HAP-1 (cell line): Measurements from ENCODE around the gene GBA3.

Experiments used
- DNase-seq, 2 experiments: peaks; one replicate each; pipeline ENCODE4 v3.0.0-alpha.2; 2016 to 2020; ENCODE audit warnings: low spot score in 2 of 2
- H3K27me3 ChIP-seq: fragments of 250-450 bp; sonication (Bioruptor Pico); 2 replicates; pipeline ENCODE4 v1.5.1; 2020; ENCODE audit warnings: low read depth, mild to moderate bottlenecking, moderate library complexity
- H3K36me3 ChIP-seq: fragments of 250-450 bp; sonication (Bioruptor Pico); replicated peaks from 2 replicates; pipeline ENCODE4 v1.5.1; 2020; ENCODE audit warnings: mild to moderate bottlenecking
- H3K4me1 ChIP-seq: fragments of 250-450 bp; sonication (Bioruptor Pico); 2 replicates; pipeline ENCODE4 v1.5.1; 2020; ENCODE audit warnings: mild to moderate bottlenecking
- H3K4me3 ChIP-seq: fragments of 250-450 bp; sonication (Bioruptor Pico); 2 replicates; pipeline ENCODE4 v1.5.1; 2020; ENCODE audit warnings: mild to moderate bottlenecking, moderate library complexity
- H3K9me3 ChIP-seq: fragments of 250-450 bp; sonication (Bioruptor Pico); 2 replicates; pipeline ENCODE4 v1.5.1; 2020; ENCODE audit warnings: mild to moderate bottlenecking, moderate library complexity
- in situ Hi-C: fragments of 300-500 bp; cut with MboI; formaldehyde crosslinking; loops from 3 replicates; pipeline ENCODE4 v1.14.3; 2020; ENCODE audit warnings: low sequenced_read_pairs, inconsistent platforms, mixed read lengths

The GBA3 gene

DNA sequence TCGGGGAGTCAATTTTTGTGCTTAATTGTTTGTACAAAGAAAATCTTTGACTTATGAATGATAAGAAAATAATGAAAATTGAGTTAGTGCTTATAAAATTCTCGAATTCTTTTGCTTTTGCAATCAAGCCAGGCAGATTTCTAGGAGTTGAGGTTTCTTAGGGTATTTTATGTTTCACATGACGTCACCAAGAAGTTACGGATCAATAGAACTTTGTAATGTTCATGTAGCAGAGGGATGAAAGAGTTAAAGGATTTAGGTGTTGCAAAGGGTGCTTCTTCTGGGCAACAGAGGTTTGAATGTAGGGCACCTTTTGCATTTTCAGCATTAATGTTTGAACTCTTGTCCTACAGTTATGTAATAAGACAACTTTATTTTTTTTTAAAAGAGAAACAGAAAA is 19.4 kb downstream of the GBA3 start:
- H3K9me3 ChIP-seq = no peaks in the 10 kb centered on the region
- H3K27me3 ChIP-seq = peaks cover 11% of the 10 kb centered on the region
- DNase-seq = no peak
- H3K36me3 ChIP-seq = no peaks in the 10 kb centered on the region
- H3K4me3 ChIP-seq = no peak overlapping the region
- H3K4me1 ChIP-seq = no peaks in the 10 kb centered on the region
- in situ Hi-C loops = no loop called here

DNA sequence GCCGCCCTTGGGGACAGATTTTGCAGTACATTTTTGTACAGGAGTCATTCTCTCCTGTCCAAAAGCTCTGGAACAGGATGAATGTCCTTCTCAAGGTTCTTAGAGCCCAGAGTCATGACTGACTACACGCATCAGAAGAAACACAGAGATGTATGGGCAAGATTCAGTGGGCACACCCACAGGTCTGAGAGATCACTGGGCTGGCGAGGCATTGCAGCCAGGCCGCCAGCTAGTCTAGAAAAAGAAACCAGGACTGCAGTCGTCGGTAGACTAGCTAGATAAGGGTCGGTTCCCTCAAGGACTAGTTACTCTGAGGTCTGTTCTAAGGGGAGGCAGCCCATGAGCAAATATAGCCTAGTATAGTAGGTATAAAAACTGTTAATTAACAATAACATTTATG is 19.8 kb downstream of the GBA3 start:
- DNase-seq = no peak
- H3K4me3 ChIP-seq = no peak overlapping the region
- no peaks in the 10 kb centered on the region for H3K9me3 ChIP-seq
- peaks cover 8% of the 10 kb centered on the region for H3K27me3 ChIP-seq
- H3K4me1 ChIP-seq = no peaks in the 10 kb centered on the region
- H3K36me3 ChIP-seq = no peaks in the 10 kb centered on the region
- in situ Hi-C loops = no loop called here

DNA sequence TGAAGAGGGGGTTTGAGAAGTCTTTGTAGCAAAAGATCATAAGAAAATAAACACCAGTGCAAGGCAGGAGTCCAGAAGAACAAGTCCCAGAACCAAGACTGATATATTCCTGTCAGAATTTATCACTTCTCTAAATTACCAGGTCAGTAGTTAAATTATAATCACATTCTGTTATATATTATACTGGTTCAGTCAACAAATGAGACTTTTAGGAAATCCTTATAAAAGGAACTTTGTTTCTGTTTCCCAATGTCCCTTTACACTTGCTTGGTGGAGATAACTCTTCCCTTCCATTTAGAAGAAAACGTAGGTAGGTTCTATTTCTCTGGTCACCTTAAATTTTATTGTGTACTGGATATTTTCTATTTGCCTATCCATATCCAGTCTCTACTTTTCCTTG is 21.1 kb downstream of the GBA3 start:
- Histone ChIP-seq H3K9me3 (no peaks in the 10 kb centered on the region), H3K4me3 (no peak overlapping the region), H3K27me3 (peaks cover 3% of the 10 kb centered on the region; the same call in 1 of the 2 replicates), H3K4me1 (no peaks in the 10 kb centered on the region), H3K36me3 (no peaks in the 10 kb centered on the region)
- in situ Hi-C loops = no loop called here
- DNase-seq = no peak

DNA sequence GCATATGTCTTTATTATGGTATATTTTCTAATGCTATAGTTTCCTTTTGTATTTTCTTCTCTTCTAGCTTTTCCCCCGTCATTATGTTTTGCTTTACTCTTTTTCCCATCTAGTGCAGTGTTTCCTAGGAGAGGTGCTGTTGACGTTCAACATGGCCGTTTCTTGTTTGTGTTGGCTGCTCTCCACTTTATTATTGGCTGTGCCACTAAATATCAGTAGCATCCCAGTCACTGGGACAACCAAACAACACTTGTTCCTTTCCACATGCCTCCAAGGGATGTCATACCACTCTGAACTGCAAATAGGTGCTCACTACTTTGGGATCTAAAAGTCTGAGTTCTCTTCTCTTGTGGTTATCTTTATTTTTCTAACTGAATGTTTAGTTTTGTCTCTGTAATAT is 26.5 kb downstream of the GBA3 start:
- no peak overlapping the region for H3K4me3 ChIP-seq
- no peaks in the 10 kb centered on the region for H3K9me3 ChIP-seq
- in situ Hi-C loops = no loop called here
- H3K27me3 ChIP-seq = no peaks in the 10 kb centered on the region
- H3K36me3 ChIP-seq = no peaks in the 10 kb centered on the region
- no peaks in the 10 kb centered on the region for H3K4me1 ChIP-seq
- no peak for DNase-seq

DNA sequence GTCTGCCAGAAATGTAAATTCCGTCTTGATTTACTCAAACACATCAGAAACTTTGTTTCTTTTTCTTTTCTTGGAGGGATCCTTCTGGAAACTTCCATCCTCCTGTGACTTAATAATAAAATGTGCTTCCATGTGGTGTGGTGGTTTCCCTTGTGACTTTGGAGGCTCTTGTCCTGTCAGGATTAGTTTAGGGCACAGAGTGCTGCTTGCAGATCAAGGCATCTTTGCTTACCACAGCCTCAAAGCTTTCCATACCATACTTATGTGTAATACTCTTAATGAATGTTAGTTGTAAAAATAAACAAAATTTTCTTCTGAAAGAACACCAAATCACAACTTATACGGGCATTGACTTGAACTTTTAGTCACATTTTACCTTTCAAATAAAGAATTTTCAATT is 27.4 kb downstream of the GBA3 start:
- Histone ChIP-seq H3K4me3 (no peak overlapping the region), H3K9me3 (no peaks in the 10 kb centered on the region), H3K4me1 (no peaks in the 10 kb centered on the region), H3K27me3 (no peaks in the 10 kb centered on the region), H3K36me3 (no peaks in the 10 kb centered on the region)
- in situ Hi-C loops = no loop called here
- DNase-seq = no peak

DNA sequence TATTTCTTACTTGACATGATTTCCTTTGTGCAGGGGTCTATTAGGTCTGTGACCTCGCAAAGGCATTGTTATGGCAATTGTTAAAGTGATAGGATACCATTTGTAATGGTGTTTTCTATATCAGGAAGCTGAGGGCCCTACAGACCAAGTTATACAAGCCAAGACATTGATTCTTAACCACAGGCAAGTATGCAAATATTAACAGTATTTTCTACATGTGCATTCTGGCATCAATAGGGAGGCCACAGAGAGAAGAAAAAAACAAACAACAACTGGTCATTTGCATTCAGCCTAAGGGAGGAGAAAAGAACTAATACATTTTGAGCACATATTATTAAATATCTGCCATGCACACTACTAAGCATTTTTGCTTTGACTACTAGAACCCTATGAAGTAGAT is 28.5 kb downstream of the GBA3 start:
- no peaks in the 10 kb centered on the region for H3K27me3 ChIP-seq
- H3K9me3 ChIP-seq = no peaks in the 10 kb centered on the region
- no peak overlapping the region for H3K4me3 ChIP-seq
- no peaks in the 10 kb centered on the region for H3K4me1 ChIP-seq
- in situ Hi-C loops = no loop called here
- H3K36me3 ChIP-seq = no peaks in the 10 kb centered on the region
- no peak for DNase-seq

DNA sequence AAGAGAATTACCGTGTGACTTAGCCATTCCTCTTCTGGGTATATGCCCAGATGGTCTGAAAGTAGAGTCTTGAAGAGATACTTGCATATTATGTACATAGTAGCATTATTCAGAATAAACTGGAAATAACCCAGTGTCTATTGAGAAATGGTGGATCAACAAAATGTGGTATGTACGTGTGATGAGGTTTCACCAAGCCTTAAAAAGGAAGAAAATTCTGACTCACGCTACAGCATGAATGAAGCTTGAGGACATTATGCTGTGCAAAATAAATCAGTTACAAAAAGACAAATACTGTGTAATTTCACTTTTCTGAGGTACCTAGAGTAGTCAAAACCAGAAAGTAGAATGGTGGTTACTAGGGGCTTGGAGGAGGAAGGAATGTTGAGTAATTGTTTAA is 37.3 kb downstream of the GBA3 start:
- in situ Hi-C loops = no loop called here
- Histone ChIP-seq H3K27me3 (no peaks in the 10 kb centered on the region), H3K9me3 (no peaks in the 10 kb centered on the region), H3K4me1 (no peaks in the 10 kb centered on the region), H3K4me3 (no peak overlapping the region), H3K36me3 (no peaks in the 10 kb centered on the region)
- no peak for DNase-seq

DNA sequence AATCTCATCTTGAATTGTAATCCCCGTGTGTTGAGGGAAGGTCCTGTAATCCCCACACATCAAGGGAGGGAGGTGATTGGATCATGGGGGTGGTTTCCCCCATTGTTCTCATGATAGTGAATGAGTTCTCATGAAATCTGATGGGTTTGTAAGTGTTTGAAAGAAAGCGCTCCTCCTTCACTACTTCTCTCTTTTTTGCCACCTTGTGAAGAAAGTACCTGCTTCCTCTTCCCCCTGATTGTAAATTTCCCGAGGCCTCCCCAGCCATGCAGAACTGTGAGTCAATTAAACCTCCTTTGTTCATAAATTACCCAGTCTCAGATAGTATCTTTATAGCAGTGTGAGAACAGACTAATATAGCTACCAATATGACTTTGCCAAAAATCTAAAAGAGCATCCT is 41.1 kb downstream of the GBA3 start:
- H3K36me3 ChIP-seq = no peaks in the 10 kb centered on the region

DNA sequence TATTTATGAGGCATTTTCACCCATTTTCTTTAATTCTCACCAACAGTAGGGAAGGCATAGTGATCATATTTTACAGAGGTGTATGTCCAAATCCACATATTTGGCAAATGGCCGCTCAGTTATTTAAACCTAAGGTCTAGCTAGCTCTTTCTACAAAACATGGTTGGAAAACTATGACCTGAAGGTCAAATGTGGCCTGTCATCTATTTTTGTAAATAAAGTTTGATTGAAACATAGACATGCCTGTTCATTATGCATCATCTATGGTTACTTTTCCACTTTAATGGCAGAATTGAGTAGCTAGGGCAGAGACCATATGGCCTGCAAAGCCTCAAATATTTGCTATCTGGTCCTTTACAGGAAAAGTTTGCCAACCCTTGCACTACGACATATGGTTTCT is 44.2 kb downstream of the GBA3 start:
- no peaks in the 10 kb centered on the region for H3K27me3 ChIP-seq
- H3K4me3 ChIP-seq = no peak overlapping the region
- no peak for DNase-seq
- H3K36me3 ChIP-seq = no peaks in the 10 kb centered on the region
- in situ Hi-C loops = no loop called here
- H3K4me1 ChIP-seq = no peaks in the 10 kb centered on the region
- H3K9me3 ChIP-seq = no peaks in the 10 kb centered on the region

More for the DNA sequence above, 41.1 kb downstream of the GBA3 start:
- no peak for DNase-seq
- Histone ChIP-seq H3K9me3 (no peaks in the 10 kb centered on the region), H3K4me1 (no peaks in the 10 kb centered on the region), H3K4me3 (no peak overlapping the region), H3K27me3 (no peaks in the 10 kb centered on the region)
- in situ Hi-C loops = no loop called here

DNA sequence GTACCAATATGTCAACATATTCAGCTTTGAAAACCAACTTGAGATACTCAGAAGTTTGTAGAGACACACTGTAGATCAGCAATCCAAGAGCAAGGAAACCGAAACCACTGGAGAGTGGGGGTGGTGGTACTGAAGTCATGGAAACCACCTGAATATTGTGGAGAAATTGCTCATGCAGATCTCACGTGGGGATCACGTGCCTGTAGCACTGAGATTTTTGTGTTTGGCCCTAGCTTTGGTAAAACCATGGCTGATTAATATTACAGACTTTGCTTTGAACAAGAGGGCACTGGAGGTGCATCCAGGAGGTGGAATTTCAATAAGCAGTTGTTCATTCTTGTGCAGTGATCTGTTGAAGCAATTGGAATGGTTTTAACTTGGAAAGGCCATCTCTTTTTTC is 47.2 kb downstream of the GBA3 start:
- in situ Hi-C loops = no loop called here
- Histone ChIP-seq H3K27me3 (no peaks in the 10 kb centered on the region), H3K4me3 (no peak overlapping the region), H3K9me3 (no peaks in the 10 kb centered on the region), H3K4me1 (no peaks in the 10 kb centered on the region), H3K36me3 (no peaks in the 10 kb centered on the region)
- DNase-seq = no peak

DNA sequence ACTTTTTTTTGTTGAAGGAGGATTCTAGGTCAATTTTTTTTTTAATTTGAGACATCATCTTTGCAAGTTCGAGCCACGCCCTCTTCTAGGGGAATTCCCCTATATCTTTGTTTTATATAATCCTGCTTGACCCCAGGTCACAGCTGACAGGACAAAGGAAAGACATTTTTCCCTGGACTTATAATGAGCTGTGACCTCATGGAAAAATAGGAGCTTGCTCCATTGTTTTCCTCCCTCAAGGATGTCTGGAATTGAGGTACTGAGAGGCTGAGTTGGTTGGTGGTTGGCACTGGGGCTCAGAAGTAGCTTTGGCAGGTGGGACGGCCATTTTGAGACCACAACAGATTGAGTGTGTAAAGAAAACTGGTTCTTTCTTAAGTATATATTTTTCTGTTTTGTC is 49.0 kb downstream of the GBA3 start:
- Histone ChIP-seq H3K27me3 (no peaks in the 10 kb centered on the region), H3K4me1 (no peaks in the 10 kb centered on the region), H3K36me3 (no peaks in the 10 kb centered on the region), H3K9me3 (no peaks in the 10 kb centered on the region), H3K4me3 (no peak overlapping the region)
- no peak for DNase-seq
- in situ Hi-C loops = no loop called here

DNA sequence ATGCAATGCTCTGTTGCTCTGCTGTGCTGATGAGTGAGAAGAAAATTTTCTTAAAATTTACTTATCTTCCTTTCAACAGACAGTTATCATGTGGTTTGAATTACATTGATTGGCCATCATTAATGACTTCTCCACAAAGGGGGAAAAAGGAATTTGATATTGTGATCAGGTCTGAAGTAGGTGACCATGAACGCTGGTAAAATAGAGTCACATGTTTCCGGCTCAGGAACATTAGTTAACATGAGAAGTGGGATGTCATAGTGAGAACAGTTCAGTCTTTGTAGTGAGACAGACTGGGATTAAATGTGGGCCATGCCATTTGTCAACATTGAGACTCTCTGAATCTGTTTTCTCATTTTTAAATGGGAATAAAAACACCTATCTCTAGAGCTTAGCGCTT is 50.6 kb downstream of the GBA3 start:
- Histone ChIP-seq H3K27me3 (no peaks in the 10 kb centered on the region), H3K9me3 (no peaks in the 10 kb centered on the region), H3K36me3 (no peaks in the 10 kb centered on the region), H3K4me1 (no peaks in the 10 kb centered on the region), H3K4me3 (no peak overlapping the region)
- in situ Hi-C loops = no loop called here
- no peak for DNase-seq

DNA sequence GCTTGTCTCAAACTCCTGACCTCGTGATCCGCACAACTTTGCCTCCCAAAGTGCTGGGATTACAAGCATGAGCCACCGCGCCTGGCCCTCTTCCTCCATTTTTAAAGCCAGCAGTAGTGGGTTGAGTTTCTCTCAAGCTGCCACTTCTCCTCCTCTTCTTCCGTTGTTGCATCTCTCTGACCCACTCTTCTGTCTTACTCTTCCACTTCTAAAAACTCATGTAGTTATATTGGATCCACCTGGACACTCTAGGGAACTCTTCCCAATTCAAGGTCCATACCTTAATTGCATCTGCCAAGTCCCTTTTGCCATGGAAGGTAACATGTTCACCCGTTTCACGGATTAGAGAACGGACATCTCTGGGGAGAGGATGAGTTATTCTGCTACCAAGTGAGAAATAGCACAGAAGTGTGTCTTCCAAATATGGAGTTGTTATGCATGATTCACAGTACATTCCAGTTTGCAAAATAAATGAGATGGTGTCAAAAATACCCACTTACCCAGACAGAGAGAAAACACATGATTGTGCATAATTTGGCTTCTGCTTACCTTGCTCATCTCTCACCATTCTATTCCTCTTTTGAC is 51.8 kb downstream of the GBA3 start:
- no peaks in the 10 kb centered on the region for H3K9me3 ChIP-seq
- H3K36me3 ChIP-seq = no peaks in the 10 kb centered on the region
- in situ Hi-C loops = no loop called here
- no peaks in the 10 kb centered on the region for H3K27me3 ChIP-seq
- no peak for DNase-seq
- no peak overlapping the region for H3K4me3 ChIP-seq
- no peaks in the 10 kb centered on the region for H3K4me1 ChIP-seq

DNA sequence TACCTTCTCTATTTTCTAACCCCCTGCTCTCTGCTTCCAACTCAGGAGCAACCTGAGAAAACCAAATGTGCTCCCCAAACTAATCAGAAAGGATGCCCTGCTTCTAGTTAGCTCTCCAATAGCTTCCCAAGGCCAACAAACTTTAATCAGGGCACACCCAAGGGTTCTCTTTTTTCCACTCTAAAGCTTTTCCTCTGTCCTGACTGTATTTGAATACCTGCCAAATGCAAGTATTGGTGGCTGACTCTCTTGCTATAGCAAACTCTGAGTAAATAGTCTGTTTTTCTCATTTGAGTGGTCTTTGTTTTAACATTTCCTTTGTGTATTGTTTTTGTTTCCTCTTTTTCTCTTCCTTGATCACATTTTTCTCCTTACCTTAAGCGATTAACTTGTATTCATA is 52.5 kb downstream of the GBA3 start:
- in situ Hi-C loops = no loop called here
- no peaks in the 10 kb centered on the region for H3K27me3 ChIP-seq
- H3K4me1 ChIP-seq = no peaks in the 10 kb centered on the region
- H3K4me3 ChIP-seq = no peak overlapping the region
- H3K9me3 ChIP-seq = no peaks in the 10 kb centered on the region
- no peaks in the 10 kb centered on the region for H3K36me3 ChIP-seq
- no peak for DNase-seq

DNA sequence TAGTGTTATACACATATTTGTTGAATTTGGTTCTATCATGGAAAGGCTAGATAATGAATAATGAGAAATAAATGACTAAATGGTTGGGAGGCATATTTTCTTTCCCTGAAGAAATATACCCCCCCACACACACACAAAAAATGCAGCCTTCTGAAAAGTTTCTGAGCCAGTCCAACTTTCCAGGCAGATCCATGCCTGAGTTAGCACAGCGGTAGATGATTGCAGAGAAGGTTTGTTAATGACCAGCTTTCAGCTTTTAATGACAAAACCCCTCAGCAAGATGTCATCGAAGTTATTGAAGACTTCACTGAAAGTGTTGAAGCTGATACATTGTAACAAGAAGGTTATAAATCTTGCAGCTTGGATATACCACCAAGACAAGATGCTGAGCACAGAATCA is 61.4 kb downstream of the GBA3 start:
- Histone ChIP-seq H3K9me3 (no peaks in the 10 kb centered on the region), H3K27me3 (no peaks in the 10 kb centered on the region), H3K4me3 (no peak overlapping the region), H3K36me3 (no peaks in the 10 kb centered on the region), H3K4me1 (no peaks in the 10 kb centered on the region)
- no peak for DNase-seq
- in situ Hi-C loops = no loop called here
